ENCODE measurements around the gene RPTOR.

- TF ChIP-seq POLR2AphosphoS5 (IDR thresholded peaks at IDR 0.05; ENCODE audit: low read depth, low read length), result no peak
- TF ChIP-seq TCF12 (IDR thresholded peaks at IDR 0.05), result no peak
- no peak for TF ChIP-seq GABPA (IDR thresholded peaks at IDR 0.05; ENCODE audit: low read depth)
Measured at GRCh38 chr17:80636361-80637018, 91.9 kb downstream of the RPTOR start.
